Measurements from ENCODE around the gene SMAD3. TPM values are rescaled to one million over a fixed set of nuclear protein-coding genes. Genes with fewer than 3 reads are reported as not detected.

The SMAD3 gene
- total and polyA plus RNA-seq, 2 of the 4 experiments (the other 2 are of a cell fraction): 71.0 to 177 TPM

- H3K23ac ChIP-seq (ENCODE audit: low read depth, low read length): no peak overlapping the region
- H3K27me3 ChIP-seq (ENCODE audit: control insufficient read depth, insufficient read depth, low read length): no peaks in the 10 kb centered on the region
- no TSS peak for BruUV-seq (replicated peaks)
- intact Hi-C loops (cut with micrococcal nuclease) (no loop called here), dilution Hi-C loops (cut with HindIII; ENCODE audit: low sequenced_read_pairs, unreplicated experiment) (no loop called here), in situ Hi-C loops (cut with MboI; ENCODE audit: low sequenced_read_pairs) (no loop called here)
- H3K9ac ChIP-seq (ENCODE audit: low read depth, low read length): no peak overlapping the region
- no peak overlapping the region for H3K4ac ChIP-seq (ENCODE audit: low read depth, low read length)
- no peak for ATAC-seq (ENCODE audit: low read depth)
- H3K27ac ChIP-seq (ENCODE audit: insufficient read depth, low read length): no peak overlapping the region
- DNase-seq: no peak
- H3K4me1 ChIP-seq (ENCODE audit: control insufficient read depth, insufficient read depth, low read length): peaks cover 1% of the 10 kb centered on the region; the same call in 1 of the 2 replicates
- no peak overlapping the region for H3K56ac ChIP-seq (ENCODE audit: extremely low read depth, insufficient read depth, low read length)
- POLR2A ChIA-PET (ENCODE audit: unreplicated experiment): no interaction called here
- H3K4me3 ChIP-seq (ENCODE audit: insufficient read depth, low read depth, low read length): no peak overlapping the region
- no peak overlapping the region for H4K8ac ChIP-seq (ENCODE audit: low read depth in 2 of 2, low read length in 2 of 2)
- TF ChIP-seq ELK1 (IDR thresholded peaks at IDR 0.05; ENCODE audit: borderline replicate concordance, low read depth, low read length): no peak
- no peak overlapping the region for H4K5ac ChIP-seq (ENCODE audit: low read depth, low read length)
- H2BK120ac ChIP-seq (ENCODE audit: low read depth, low read length): no peak overlapping the region
- no peak overlapping the region for H3K4me2 ChIP-seq (ENCODE audit: low read depth, low read length)
- no CpG with 5 or more reads among the region's 2 CpGs for WGBS, 2 experiments (ENCODE audit: extremely low coverage in 2 of 2, insufficient read length in 1 of 2)
- no peaks in the 10 kb centered on the region; the same call in 1 of the 2 replicates for H4K20me1 ChIP-seq (ENCODE audit: insufficient read depth, low read length)
- no peak overlapping the region for H4K91ac ChIP-seq (ENCODE audit: insufficient read depth, low read depth, low read length)
- no peak overlapping the region for H2BK15ac ChIP-seq (ENCODE audit: low read depth, low read length)
- no peak overlapping the region for H3K18ac ChIP-seq (ENCODE audit: low read depth, low read length)
- H3K79me1 ChIP-seq (ENCODE audit: low read depth in 1 of 2, low read length in 2 of 2): peaks cover 14 to 21% of the 10 kb centered on the region in 2 experiments
- CTCF ChIA-PET: no interaction called here
- 0 out of 2 replicates have a peak, but pooled peaks cover 1% of the 10 kb centered on the region for H3K36me3 ChIP-seq (ENCODE audit: control insufficient read depth, insufficient read depth, low read length)
- H2BK20ac ChIP-seq (ENCODE audit: low read depth, low read length): no peak overlapping the region
- no peak overlapping the region for H2AK9ac ChIP-seq (replicated peaks; ENCODE audit: low read depth, low read length, poor library complexity)
- H2AK5ac ChIP-seq (ENCODE audit: low read depth, low read length): no peak overlapping the region
- no peaks in the 10 kb centered on the region for H3K9me1 ChIP-seq (ENCODE audit: insufficient read depth, low read length)
- no peak overlapping the region for H2BK5ac ChIP-seq (ENCODE audit: low read depth, low read length, poor library complexity, severe bottlenecking)
- H3K9me3 ChIP-seq (ENCODE audit: control insufficient read depth, insufficient read depth, low read length): no peaks in the 10 kb centered on the region
- no peak overlapping the region for H3K14ac ChIP-seq (replicated peaks; ENCODE audit: low read depth, low read length)
- no peak overlapping the region for H2AFZ ChIP-seq (replicated peaks; ENCODE audit: low read length, poor library complexity)
These were observed 153.9 kb downstream of the SMAD3 start for GRCh38 chr15:67219288-67219687.
